SKM-1 treated with dmso at 0.1 percent for 144 hours (cell line): ENCODE results near the gene ANKEF1.
"Not testable (repeated sequence)": the region's sequence is repeated elsewhere in the genome, so short reads cannot be mapped to it uniquely, and the experiment has no call there.

ENCODE experiments used
- DNase-seq: peaks from one replicate; lab custom pipeline; 2025; ENCODE audit not compliant: unreplicated experiment; lab: John Stamatoyannopoulos, UW

Gene ANKEF1

GRCh38 chr20:10031451-10032215, 3.2 kb upstream of the ANKEF1 start:
- DNase-seq = not testable (repeated sequence)

- not testable (repeated sequence) for DNase-seq
Observed at GRCh38 chr20:10032269-10032668, 2.5 kb upstream of the ANKEF1 start.

- DNase-seq = no peak
Observed at GRCh38 chr20:10033905-10034650, 709 bp upstream of the ANKEF1 start.

GRCh38 chr20:10036321-10036720, 1.5 kb downstream of the ANKEF1 start:
- not testable (repeated sequence) for DNase-seq

GRCh38 chr20:10040070-10040975, 5.5 kb downstream of the ANKEF1 start:
- DNase-seq = no peak

- DNase-seq = no peak
Observed at GRCh38 chr20:10042086-10042485, 7.3 kb downstream of the ANKEF1 start.

GRCh38 chr20:10047427-10047826, 12.6 kb downstream of the ANKEF1 start:
- no peak for DNase-seq

- DNase-seq = no peak
Observed at GRCh38 chr20:10051185-10051584, 16.4 kb downstream of the ANKEF1 start.

GRCh38 chr20:10059006-10059405, 24.2 kb downstream of the ANKEF1 start:
- DNase-seq = no peak

- DNase-seq = no peak
Observed at GRCh38 chr20:10060226-10060625, 25.4 kb downstream of the ANKEF1 start.

GRCh38 chr20:10061641-10062040, 26.9 kb downstream of the ANKEF1 start:
- no peak for DNase-seq

GRCh38 chr20:10063482-10063881, 28.7 kb downstream of the ANKEF1 start:
- no peak for DNase-seq

- DNase-seq = no peak
Observed at GRCh38 chr20:10064611-10065010, 29.8 kb downstream of the ANKEF1 start.

- DNase-seq = no peak
Observed at GRCh38 chr20:10065154-10065833, 30.5 kb downstream of the ANKEF1 start.

- DNase-seq = no peak
Observed at GRCh38 chr20:10067321-10067720, 32.5 kb downstream of the ANKEF1 start.

GRCh38 chr20:10074513-10074912, 39.7 kb downstream of the ANKEF1 start:
- no peak for DNase-seq

- no peak for DNase-seq
Observed at GRCh38 chr20:10075606-10076005, 40.8 kb downstream of the ANKEF1 start.

GRCh38 chr20:10076126-10077080, 41.6 kb downstream of the ANKEF1 start:
- no peak for DNase-seq

- no peak for DNase-seq
Observed at GRCh38 chr20:10077081-10077471, 42.3 kb downstream of the ANKEF1 start.

- DNase-seq = no peak
Observed at GRCh38 chr20:10077886-10078285, 43.1 kb downstream of the ANKEF1 start.
